Psoas muscle (tissue), 8 donors: Measurements from ENCODE around the gene SOX11. TPM values are rescaled to one million over a fixed set of nuclear protein-coding genes. Genes with fewer than 3 reads are reported as not detected.

ENCODE experiments used
- ATAC-seq, 4 donors: fragments of 200-7000 bp; cut with Tn5 transposase; one replicate each; pipeline ENCODE4 v1.9.1; 2020; ENCODE audit warnings: moderate library complexity in 3 of 4, mild to moderate bottlenecking in 2 of 4
- DNase-seq, 2 donors: peaks; one replicate each; pipeline ENCODE4 v3.0.0-alpha.2; 2020
- H3K27ac ChIP-seq: fragments of 200-600 bp; one replicate; pipeline ENCODE4 v1.8.0; 2022
- H3K27me3 ChIP-seq, 3 donors: fragments of 200-600 bp in 1 of 3; one replicate each; pipeline versions ENCODE4 v1.6.1 to v1.8.0; 2013 to 2022; ENCODE audit warnings: low read length in 2 of 3, mild to moderate bottlenecking in 2 of 3, moderate library complexity in 1 of 3; ENCODE audit not compliant: insufficient read depth in 3 of 3
- H3K36me3 ChIP-seq, 2 donors: fragments of 200-600 bp in 1 of 2; one replicate each; pipeline versions ENCODE4 v1.6.1 to v1.8.0; 2013 to 2022; ENCODE audit warnings: low read depth in 1 of 2, mild to moderate bottlenecking in 1 of 2, moderate library complexity in 1 of 2; ENCODE audit not compliant: insufficient read depth in 1 of 2
- H3K4me1 ChIP-seq: fragments of 200-600 bp; one replicate; pipeline ENCODE4 v1.8.0; 2022
- H3K4me3 ChIP-seq: fragments of 200-600 bp; one replicate; pipeline ENCODE4 v1.8.0; 2022; ENCODE audit warnings: mild to moderate bottlenecking
- H3K9me3 ChIP-seq: fragments of 200-600 bp; one replicate; pipeline ENCODE4 v1.8.0; 2022
- WGBS, 3 donors: extraction: QIAGEN DNeasy Blood & Tissue Kit; methylation state at CpG; one replicate each; pipeline versions ENCODE4 v1.1.6 to v1.1.7; 2013; 5-methylcytosine and 5-hydroxymethylcytosine counted together
- intact Hi-C, 2 donors: fragments of 100-400 bp; cut with DNase I; formaldehyde crosslinking; loops; one replicate each; pipeline versions ENCODE4 v1.11.0 to v1.14.2; 2022
- polyA plus RNA-seq, 3 donors: library from polyadenylated mRNA; stranded (reverse); fragments of 200-250 nt; gene quantifications; one replicate each; pipeline ENCODE4 v1.2.3, GENCODE V29; 2013
- total RNA-seq, 4 donors: library from RNA; stranded (reverse); fragmentation: NEBNext Ultra II Directional in 2 of 4; extraction: Animal tissue kit (Norgen Biotek cat#: 25700) in 2 of 4; gene quantifications; one replicate each; pipeline versions ENCODE4 v1.2.1 to v1.2.4, GENCODE V29; 2021 to 2023
- TF ChIP-seq, protein P1 (sequence below): fragments of 200-600 bp; IDR thresholded peaks from one replicate; pipeline ENCODE4 v1.8.0; 2022; ENCODE audit warnings: antibody characterized with exemption
- donor health status: healthy with polysubstance abuse.
- donor health status: DM: no; HTN: no; CAD: no; lungs with moderate emphysema.
- donor health status: Bipolar disorder and iron deficiency.
- donor health status: healthy.
- donor health status: DM: yes; HTN: yes; CAD: no.
- donor health status: DM: no; HTN: no; CAD: no.
- donor health status: DM: no; HTN: no; CAD: no.
- donor health status: DM: yes; HTN: yes; CAD: no.

Gene SOX11
- total and polyA plus RNA-seq, 7 donors = 0.01 to 0.43 (median 0.05) TPM; not detected in 1

DNA sequence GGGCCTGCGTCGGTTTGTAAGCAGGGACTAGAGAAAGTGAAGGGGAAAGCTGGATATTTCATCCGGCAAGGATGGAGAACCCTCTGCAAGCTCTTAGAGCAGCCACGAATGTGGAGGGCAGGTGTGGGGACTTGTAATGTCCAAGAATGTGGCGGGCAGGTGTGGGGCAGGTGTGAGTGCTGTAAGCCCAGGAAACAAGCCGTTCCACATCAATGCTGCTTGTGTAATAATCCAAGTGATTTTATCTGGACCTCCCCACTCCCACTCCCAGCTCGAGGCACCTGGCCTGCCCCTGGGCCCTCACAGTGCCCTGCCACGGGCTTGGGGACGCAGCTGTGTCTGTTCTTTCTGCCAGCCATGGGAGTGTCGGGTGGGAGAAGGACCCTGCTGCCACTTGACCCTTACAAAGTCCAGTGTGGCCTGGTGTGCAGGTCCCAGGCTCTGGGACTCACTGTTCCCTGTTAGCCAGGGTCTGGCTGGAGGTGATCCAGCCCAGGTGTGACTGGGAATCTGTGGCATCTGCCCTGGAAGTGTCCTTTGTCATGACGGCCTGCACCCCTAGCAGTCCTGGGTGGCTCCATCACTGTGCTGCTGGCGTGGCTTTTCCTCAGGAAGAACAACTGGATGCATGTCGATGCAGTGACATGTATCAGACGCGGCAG is 42.8 kb downstream of the SOX11 start:
- no peak overlapping the region for H3K27ac ChIP-seq
- intact Hi-C loops = no loop called here
- ATAC-seq = no peak
- H3K4me1 ChIP-seq = no peaks in the 10 kb centered on the region
- H3K9me3 ChIP-seq = no peaks in the 10 kb centered on the region
- no peak overlapping the region for H3K4me3 ChIP-seq
- WGBS, 3 donors = 69 to 72% (median 70%) methylated on average over 15 of the region's 15 CpGs
- H3K36me3 ChIP-seq = no peaks in the 10 kb centered on the region
- TF ChIP-seq, protein P1, sequence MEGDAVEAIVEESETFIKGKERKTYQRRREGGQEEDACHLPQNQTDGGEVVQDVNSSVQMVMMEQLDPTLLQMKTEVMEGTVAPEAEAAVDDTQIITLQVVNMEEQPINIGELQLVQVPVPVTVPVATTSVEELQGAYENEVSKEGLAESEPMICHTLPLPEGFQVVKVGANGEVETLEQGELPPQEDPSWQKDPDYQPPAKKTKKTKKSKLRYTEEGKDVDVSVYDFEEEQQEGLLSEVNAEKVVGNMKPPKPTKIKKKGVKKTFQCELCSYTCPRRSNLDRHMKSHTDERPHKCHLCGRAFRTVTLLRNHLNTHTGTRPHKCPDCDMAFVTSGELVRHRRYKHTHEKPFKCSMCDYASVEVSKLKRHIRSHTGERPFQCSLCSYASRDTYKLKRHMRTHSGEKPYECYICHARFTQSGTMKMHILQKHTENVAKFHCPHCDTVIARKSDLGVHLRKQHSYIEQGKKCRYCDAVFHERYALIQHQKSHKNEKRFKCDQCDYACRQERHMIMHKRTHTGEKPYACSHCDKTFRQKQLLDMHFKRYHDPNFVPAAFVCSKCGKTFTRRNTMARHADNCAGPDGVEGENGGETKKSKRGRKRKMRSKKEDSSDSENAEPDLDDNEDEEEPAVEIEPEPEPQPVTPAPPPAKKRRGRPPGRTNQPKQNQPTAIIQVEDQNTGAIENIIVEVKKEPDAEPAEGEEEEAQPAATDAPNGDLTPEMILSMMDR = no peak
- H3K27me3 ChIP-seq = peaks cover 0 to 2% (median 0%) of the 10 kb centered on the region in 3 donors
- no peak for DNase-seq

DNA sequence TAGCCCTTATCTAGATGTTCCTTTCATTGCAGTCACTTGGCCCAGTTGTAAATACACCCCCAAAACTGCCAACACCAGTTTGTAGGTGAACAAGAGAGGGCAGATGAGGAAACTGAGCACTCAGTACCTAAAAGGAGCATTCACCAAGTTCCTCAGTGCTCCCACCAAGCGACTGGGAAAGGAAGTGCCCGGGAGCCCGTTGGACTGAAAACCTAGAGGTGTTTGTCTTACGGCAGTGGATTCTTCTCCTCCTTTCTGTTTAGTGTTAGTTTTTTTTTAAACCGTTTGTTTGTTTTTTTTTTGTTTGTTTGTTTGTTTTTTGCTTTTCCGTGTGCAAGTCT is 43.3 kb downstream of the SOX11 start:
- ATAC-seq = no peak
- Histone ChIP-seq H3K36me3 (no peaks in the 10 kb centered on the region), H3K4me1 (no peaks in the 10 kb centered on the region), H3K4me3 (no peak overlapping the region), H3K9me3 (no peaks in the 10 kb centered on the region), H3K27me3 (peaks cover 0 to 2% (median 0%) of the 10 kb centered on the region in 3 donors), H3K27ac (no peak overlapping the region)
- 83 to 87% (median 84%) methylated on average over 6 of the region's 6 CpGs for WGBS, 3 donors
- DNase-seq = no peak
- TF ChIP-seq, protein P1 = no peak
- intact Hi-C loops = no loop called here

DNA sequence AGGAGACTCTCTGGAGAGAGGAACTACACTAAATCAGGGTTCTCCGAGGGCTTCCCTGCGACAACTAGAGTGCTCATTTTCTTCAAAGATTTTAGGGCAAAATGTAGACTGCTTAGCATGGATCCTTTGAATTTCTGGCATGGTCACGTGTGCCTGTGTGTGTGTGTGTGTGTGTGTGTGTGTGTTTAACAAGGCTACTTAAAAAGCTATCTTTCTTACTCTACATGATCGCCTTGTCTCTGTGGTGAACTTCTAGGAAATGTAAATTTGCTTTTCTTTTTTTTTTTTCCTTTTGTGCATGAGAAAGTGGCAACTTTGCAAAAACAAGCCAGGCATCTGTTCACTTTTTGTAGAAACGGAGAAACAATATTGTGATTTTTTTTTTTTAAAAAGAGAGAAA is 43.9 kb downstream of the SOX11 start:
- WGBS, 3 donors = 72 to 75% (median 72%) methylated on average over 5 of the region's 5 CpGs
- DNase-seq (no peak), ATAC-seq (no peak)
- no peak overlapping the region for H3K4me3 ChIP-seq
- H3K9me3 ChIP-seq = no peaks in the 10 kb centered on the region
- TF ChIP-seq, protein P1 = no peak
- H3K27me3 ChIP-seq = peaks cover 0 to 2% (median 0%) of the 10 kb centered on the region in 3 donors
- intact Hi-C loops = no loop called here
- H3K4me1 ChIP-seq = no peaks in the 10 kb centered on the region
- no peaks in the 10 kb centered on the region for H3K36me3 ChIP-seq
- H3K27ac ChIP-seq = no peak overlapping the region

DNA sequence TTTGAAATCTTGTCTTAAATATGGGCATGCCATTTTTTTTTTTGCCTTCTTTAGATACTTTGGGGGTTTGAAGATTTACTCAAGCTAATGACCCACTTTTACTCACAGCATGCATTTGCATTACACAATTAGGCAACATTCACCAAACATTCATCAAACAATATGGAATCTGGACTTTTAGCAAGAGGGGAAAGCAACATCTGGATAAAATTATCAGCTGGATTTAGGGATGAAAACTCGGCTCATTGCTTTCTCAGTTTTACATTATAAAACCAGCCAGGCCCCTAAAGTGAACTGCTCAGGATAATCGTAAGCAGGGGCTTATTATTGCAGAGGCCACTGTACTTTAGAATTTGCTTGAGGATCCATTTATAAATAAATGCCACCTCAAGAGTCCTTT is 44.7 kb downstream of the SOX11 start:
- 79 to 92% (median 88%) methylated on average over 2 of the region's 2 CpGs for WGBS, 3 donors
- ATAC-seq = no peak
- no peak overlapping the region for H3K4me3 ChIP-seq
- intact Hi-C loops = no loop called here
- TF ChIP-seq, protein P1 = no peak
- DNase-seq = no peak
- no peaks in the 10 kb centered on the region for H3K36me3 ChIP-seq
- H3K4me1 ChIP-seq = no peaks in the 10 kb centered on the region
- no peak overlapping the region for H3K27ac ChIP-seq
- H3K9me3 ChIP-seq = no peaks in the 10 kb centered on the region
- peaks cover 0 to 2% (median 0%) of the 10 kb centered on the region in 3 donors for H3K27me3 ChIP-seq

DNA sequence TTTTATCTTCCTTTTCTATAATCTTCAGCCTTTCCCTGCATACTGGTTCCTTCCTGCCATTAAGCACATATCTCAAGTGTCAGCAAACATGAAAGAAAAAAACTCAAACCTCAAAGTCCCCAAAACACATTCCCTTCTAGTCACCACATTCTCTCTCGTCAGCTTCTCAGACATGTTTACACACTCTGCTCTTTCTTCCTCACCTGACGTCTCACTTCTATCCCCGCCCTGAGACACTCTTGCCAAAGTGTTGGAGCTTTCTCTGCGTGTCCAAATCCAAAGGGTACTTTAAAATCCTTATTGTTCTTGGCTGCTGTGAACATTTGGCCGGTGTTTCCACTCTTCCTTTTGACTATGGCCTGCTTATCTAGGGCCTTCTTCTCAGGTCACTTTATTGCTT is 47.9 kb downstream of the SOX11 start:
- Histone ChIP-seq H3K27me3 (peaks cover 0 to 2% (median 0%) of the 10 kb centered on the region in 3 donors), H3K36me3 (no peaks in the 10 kb centered on the region), H3K9me3 (no peaks in the 10 kb centered on the region), H3K27ac (no peak overlapping the region), H3K4me1 (no peaks in the 10 kb centered on the region), H3K4me3 (no peak overlapping the region)
- TF ChIP-seq, protein P1 = no peak
- ATAC-seq (no peak), DNase-seq (no peak)
- WGBS, 3 donors = 58 to 65% (median 63%) methylated on average over 5 of the region's 5 CpGs
- intact Hi-C loops = no loop called here
